ENCODE results near the gene BSPH1. TPM values are rescaled to one million over a fixed set of nuclear protein-coding genes. Genes with fewer than 3 reads are reported as not detected.
"Not testable (repeated sequence)": the region's sequence is repeated elsewhere in the genome, so short reads cannot be mapped to it uniquely, and the experiment has no call there.

BSPH1 gene
- total and polyA plus RNA-seq, 2 of the 13 experiments (the other 11 are each of a cell fraction or from before 2014, with no cell fraction given): not detected

DNA sequence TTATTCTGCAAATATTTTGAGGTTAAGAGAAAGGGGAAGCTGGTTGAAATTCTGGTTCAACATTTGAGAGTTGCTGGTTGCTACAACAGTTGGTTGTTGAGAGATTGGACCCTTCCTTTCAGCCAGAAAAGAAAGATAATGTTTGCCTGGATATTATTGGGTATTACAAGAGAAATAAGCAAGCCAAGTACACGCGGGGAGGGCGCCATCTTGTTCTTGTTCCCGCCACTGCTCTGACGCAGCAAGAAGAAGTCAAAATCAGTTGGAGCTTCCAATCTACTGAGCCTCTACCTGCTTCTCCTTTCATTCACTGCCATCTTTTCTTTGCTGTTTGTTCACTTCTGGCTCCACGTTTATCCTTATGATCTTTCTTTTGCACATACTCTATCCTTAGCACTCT, 18.4 kb downstream of the BSPH1 start (continued):
- no peak for TF ChIP-seq ZFP82 (CRISPR knock-in tag; IDR thresholded peaks at IDR 0.05; ENCODE audit: borderline replicate concordance)
- TF ChIP-seq, protein P1, sequence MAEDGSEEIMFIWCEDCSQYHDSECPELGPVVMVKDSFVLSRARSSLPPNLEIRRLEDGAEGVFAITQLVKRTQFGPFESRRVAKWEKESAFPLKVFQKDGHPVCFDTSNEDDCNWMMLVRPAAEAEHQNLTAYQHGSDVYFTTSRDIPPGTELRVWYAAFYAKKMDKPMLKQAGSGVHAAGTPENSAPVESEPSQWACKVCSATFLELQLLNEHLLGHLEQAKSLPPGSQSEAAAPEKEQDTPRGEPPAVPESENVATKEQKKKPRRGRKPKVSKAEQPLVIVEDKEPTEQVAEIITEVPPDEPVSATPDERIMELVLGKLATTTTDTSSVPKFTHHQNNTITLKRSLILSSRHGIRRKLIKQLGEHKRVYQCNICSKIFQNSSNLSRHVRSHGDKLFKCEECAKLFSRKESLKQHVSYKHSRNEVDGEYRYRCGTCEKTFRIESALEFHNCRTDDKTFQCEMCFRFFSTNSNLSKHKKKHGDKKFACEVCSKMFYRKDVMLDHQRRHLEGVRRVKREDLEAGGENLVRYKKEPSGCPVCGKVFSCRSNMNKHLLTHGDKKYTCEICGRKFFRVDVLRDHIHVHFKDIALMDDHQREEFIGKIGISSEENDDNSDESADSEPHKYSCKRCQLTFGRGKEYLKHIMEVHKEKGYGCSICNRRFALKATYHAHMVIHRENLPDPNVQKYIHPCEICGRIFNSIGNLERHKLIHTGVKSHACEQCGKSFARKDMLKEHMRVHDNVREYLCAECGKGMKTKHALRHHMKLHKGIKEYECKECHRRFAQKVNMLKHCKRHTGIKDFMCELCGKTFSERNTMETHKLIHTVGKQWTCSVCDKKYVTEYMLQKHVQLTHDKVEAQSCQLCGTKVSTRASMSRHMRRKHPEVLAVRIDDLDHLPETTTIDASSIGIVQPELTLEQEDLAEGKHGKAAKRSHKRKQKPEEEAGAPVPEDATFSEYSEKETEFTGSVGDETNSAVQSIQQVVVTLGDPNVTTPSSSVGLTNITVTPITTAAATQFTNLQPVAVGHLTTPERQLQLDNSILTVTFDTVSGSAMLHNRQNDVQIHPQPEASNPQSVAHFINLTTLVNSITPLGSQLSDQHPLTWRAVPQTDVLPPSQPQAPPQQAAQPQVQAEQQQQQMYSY (CRISPR knock-in tag; IDR thresholded peaks at IDR 0.05): no peak
- TF ChIP-seq HNRNPL (IDR thresholded peaks at IDR 0.05; ENCODE audit: low read depth, low read length): no peak
- TF ChIP-seq, protein P2, sequence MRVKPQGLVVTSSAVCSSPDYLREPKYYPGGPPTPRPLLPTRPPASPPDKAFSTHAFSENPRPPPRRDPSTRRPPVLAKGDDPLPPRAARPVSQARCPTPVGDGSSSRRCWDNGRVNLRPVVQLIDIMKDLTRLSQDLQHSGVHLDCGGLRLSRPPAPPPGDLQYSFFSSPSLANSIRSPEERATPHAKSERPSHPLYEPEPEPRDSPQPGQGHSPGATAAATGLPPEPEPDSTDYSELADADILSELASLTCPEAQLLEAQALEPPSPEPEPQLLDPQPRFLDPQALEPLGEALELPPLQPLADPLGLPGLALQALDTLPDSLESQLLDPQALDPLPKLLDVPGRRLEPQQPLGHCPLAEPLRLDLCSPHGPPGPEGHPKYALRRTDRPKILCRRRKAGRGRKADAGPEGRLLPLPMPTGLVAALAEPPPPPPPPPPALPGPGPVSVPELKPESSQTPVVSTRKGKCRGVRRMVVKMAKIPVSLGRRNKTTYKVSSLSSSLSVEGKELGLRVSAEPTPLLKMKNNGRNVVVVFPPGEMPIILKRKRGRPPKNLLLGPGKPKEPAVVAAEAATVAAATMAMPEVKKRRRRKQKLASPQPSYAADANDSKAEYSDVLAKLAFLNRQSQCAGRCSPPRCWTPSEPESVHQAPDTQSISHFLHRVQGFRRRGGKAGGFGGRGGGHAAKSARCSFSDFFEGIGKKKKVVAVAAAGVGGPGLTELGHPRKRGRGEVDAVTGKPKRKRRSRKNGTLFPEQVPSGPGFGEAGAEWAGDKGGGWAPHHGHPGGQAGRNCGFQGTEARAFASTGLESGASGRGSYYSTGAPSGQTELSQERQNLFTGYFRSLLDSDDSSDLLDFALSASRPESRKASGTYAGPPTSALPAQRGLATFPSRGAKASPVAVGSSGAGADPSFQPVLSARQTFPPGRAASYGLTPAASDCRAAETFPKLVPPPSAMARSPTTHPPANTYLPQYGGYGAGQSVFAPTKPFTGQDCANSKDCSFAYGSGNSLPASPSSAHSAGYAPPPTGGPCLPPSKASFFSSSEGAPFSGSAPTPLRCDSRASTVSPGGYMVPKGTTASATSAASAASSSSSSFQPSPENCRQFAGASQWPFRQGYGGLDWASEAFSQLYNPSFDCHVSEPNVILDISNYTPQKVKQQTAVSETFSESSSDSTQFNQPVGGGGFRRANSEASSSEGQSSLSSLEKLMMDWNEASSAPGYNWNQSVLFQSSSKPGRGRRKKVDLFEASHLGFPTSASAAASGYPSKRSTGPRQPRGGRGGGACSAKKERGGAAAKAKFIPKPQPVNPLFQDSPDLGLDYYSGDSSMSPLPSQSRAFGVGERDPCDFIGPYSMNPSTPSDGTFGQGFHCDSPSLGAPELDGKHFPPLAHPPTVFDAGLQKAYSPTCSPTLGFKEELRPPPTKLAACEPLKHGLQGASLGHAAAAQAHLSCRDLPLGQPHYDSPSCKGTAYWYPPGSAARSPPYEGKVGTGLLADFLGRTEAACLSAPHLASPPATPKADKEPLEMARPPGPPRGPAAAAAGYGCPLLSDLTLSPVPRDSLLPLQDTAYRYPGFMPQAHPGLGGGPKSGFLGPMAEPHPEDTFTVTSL (CRISPR knock-in tag; IDR thresholded peaks at IDR 0.05; ENCODE audit: borderline replicate concordance): no peak
- TF ChIP-seq ZNF577 (CRISPR knock-in tag; IDR thresholded peaks at IDR 0.05; ENCODE audit: borderline replicate concordance, low read depth): no peak
- no peak for TF ChIP-seq CEBPB (IDR thresholded peaks at IDR 0.05; ENCODE audit: borderline replicate concordance, low read depth, low read length)
- TF ChIP-seq ZNF24 (IDR thresholded peaks at IDR 0.05): no peak

DNA sequence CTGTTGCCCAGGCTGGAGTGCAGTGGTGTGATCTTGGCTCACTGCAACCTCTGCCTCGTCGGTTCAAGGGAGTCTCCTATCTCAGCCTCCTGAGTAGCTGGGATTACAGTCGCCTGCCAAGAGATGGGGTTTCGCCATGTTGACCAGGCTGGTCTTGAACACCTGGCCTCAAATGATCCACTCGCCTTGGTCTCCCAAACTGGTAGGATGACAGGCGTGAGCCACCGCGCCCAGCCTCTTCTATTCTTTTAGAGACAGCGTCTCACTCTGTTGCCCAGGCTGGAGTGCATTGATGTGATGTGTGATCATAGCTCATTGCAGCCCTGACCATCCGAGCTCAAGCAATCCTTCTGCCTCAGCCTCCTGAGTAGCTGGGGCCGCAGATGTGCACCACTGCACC, 36.0 kb downstream of the BSPH1 start:
- H3K9me3 ChIP-seq (ENCODE audit: low read length); POLR2A ChIA-PET; FAIRE-seq; H3K36me3 ChIP-seq (replicated peaks in 1 of 2; ENCODE audit: control insufficient read depth in 1 of 2, insufficient read depth in 2 of 2, low read length in 2 of 2); H4K20me1 ChIP-seq (ENCODE audit: insufficient read depth, low read length); H3K79me2 ChIP-seq (ENCODE audit: insufficient read depth, low read length); CTCF ChIA-PET (ENCODE audit: low intra/inter-chr PET ratio, low total read pairs); intact Hi-C loops (cut with micrococcal nuclease; ENCODE audit: unreplicated experiment); H3K9ac ChIP-seq (ENCODE audit: insufficient read depth, low read depth, low read length); ATAC-seq; BruUV-seq (replicated peaks); H3K4me1 ChIP-seq (ENCODE audit: insufficient read depth, low read length); H3K27me3 ChIP-seq (ENCODE audit: control insufficient read depth in 1 of 2, insufficient read depth in 2 of 2, low read length in 2 of 2); H2AFZ ChIP-seq (ENCODE audit: low read length); H3K4me2 ChIP-seq (ENCODE audit: low read depth, low read length); DNase-seq (ENCODE audit: low spot score); H3K4me3 ChIP-seq (replicated peaks in 1 of 3; ENCODE audit: insufficient read depth in 1 of 3, low read depth in 2 of 3, low read length in 3 of 3); H3K27ac ChIP-seq (ENCODE audit: extremely low read length, insufficient read depth, low read length): not testable (repeated sequence)
- WGBS (ENCODE audit: low lambda C conversion rate): 58% methylated on average over 7 of the region's 11 CpGs
- in situ Hi-C loops (cut with HindIII; ENCODE audit: extremely low pct_ligation_motif_present, low pct_unique_long_range_greater_than_20kb): loop anchor here (25.0 kb wide), 1 partner anchor 306 kb away; the partner anchor contains the start of genes CARD8 and ZNF114

DNA sequence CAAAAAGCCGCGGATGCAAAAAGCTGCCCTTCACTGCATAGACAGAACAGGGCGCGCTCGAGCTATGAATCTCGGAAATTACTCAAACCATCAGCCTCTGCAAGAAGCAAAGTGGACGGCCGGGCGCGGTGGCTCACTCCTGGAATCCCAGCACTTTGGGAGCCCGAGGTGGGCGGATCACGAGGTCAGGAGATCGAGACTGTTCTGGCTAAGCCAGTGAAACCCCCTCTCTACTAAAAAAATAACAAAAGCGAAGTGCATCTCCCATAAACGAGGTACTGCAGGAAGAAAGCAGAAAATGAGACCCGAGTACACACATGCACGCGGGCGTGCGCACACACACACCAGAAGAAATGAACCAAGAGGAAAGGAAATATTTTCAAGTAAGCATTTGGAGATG, 39.8 kb downstream of the BSPH1 start:
- ATAC-seq; H3K9me3 ChIP-seq (ENCODE audit: low read length); H3K27me3 ChIP-seq (ENCODE audit: control insufficient read depth in 1 of 2, insufficient read depth in 2 of 2, low read length in 2 of 2); H3K9ac ChIP-seq (ENCODE audit: insufficient read depth, low read depth, low read length); H3K4me1 ChIP-seq (ENCODE audit: insufficient read depth, low read length); H3K79me2 ChIP-seq (ENCODE audit: insufficient read depth, low read length); FAIRE-seq; H4K20me1 ChIP-seq (ENCODE audit: insufficient read depth, low read length); POLR2A ChIA-PET; H2AFZ ChIP-seq (ENCODE audit: low read length); CTCF ChIA-PET (ENCODE audit: low intra/inter-chr PET ratio, low total read pairs); H3K36me3 ChIP-seq (replicated peaks in 1 of 2; ENCODE audit: control insufficient read depth in 1 of 2, insufficient read depth in 2 of 2, low read length in 2 of 2); BruUV-seq (replicated peaks); H3K4me3 ChIP-seq (replicated peaks in 1 of 3; ENCODE audit: insufficient read depth in 1 of 3, low read depth in 2 of 3, low read length in 3 of 3); intact Hi-C loops (cut with micrococcal nuclease; ENCODE audit: unreplicated experiment); DNase-seq (ENCODE audit: low spot score); H3K4me2 ChIP-seq (ENCODE audit: low read depth, low read length); H3K27ac ChIP-seq (ENCODE audit: extremely low read length, insufficient read depth, low read length): not testable (repeated sequence)
- WGBS (ENCODE audit: low lambda C conversion rate): 19% methylated on average over 15 of the region's 21 CpGs
- in situ Hi-C loops (cut with HindIII; ENCODE audit: extremely low pct_ligation_motif_present, low pct_unique_long_range_greater_than_20kb): loop anchor here (25.0 kb wide), 1 partner anchor 310 kb away; the partner anchor contains the start of genes CARD8 and ZNF114
